Esophagus muscularis mucosa (tissue), 3 donors: ENCODE results near the gene ANKRD53.

ENCODE experiments used
- EP300 ChIP-seq: sonication (generic); formaldehyde crosslinking; IDR thresholded peaks from one replicate; pipeline ENCODE4 v1.6.1; 2017; ENCODE audit warnings: antibody characterized with exemption
- TF ChIP-seq, protein P1 (sequence below), 3 experiments: fragments of 200-600 bp in 2 of 3; fragments of 450-650 bp in 1 of 3; sonication (generic) in 2 of 3; IDR thresholded peaks; one replicate each; pipeline ENCODE4 v1.5.1; 2017 to 2019; ENCODE audit warnings: antibody characterized with exemption in 3 of 3, mild to moderate bottlenecking in 2 of 3, moderate library complexity in 1 of 3

DNA sequence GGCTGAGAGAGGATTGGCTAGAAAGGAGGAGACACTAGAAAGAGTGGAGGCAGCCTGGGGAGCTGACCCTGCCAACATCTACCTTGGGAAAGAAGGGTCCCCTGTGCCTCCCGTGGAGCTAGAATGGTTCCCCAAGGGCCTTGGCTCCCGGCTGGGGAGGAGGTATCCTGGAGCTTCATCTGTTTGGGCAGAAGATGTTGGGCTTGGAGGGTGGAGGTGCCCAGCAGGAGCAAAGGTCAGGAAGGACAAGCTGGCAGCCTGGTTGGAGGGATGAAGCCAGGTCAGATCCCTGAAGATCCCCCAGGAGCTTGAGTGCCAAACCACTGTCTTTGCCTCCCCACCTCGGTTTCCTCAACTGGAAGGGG is 39.9 kb upstream of the ANKRD53 start:
- TF ChIP-seq EP300: no peak
- TF ChIP-seq, protein P1, sequence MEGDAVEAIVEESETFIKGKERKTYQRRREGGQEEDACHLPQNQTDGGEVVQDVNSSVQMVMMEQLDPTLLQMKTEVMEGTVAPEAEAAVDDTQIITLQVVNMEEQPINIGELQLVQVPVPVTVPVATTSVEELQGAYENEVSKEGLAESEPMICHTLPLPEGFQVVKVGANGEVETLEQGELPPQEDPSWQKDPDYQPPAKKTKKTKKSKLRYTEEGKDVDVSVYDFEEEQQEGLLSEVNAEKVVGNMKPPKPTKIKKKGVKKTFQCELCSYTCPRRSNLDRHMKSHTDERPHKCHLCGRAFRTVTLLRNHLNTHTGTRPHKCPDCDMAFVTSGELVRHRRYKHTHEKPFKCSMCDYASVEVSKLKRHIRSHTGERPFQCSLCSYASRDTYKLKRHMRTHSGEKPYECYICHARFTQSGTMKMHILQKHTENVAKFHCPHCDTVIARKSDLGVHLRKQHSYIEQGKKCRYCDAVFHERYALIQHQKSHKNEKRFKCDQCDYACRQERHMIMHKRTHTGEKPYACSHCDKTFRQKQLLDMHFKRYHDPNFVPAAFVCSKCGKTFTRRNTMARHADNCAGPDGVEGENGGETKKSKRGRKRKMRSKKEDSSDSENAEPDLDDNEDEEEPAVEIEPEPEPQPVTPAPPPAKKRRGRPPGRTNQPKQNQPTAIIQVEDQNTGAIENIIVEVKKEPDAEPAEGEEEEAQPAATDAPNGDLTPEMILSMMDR (IDR thresholded peaks at IDR 0.05): no peak
